HCT116 (cell line): ENCODE results near the gene CFAP161. TPM values are rescaled to one million over a fixed set of nuclear protein-coding genes. Genes with fewer than 3 reads are reported as not detected.

Experiments used
- ATAC-seq: fragments of 200-7000 bp; cut with Tn5 transposase; 2 replicates; pipeline ENCODE4 v1.9.1; 2020; ENCODE audit warnings: mild to moderate bottlenecking, moderate library complexity
- BruUV-seq: library from RNA; stranded (reverse); fragments of 400-500 nt; replicated peaks from 2 replicates; lab custom pipeline; 2021; lab: Mats Ljungman, UMichigan
- CTCF ChIA-PET: fragments of 300-600 bp; sonication (Branson Sonifier 250); formaldehyde crosslinking; loops from one replicate; lab custom pipeline; 2021; ENCODE audit warnings: antibody characterized with exemption; lab: Charles Lee
- POLR2A ChIA-PET: fragments of 300-600, 350-600 bp; sonication (Branson Sonifier 250); formaldehyde crosslinking; loops from one replicate; lab custom pipeline; 2021; ENCODE audit warnings: antibody characterized with exemption; lab: Charles Lee
- RAD21 ChIA-PET, 2 experiments: fragments of 300-600 bp; sonication (Branson Sonifier 250); formaldehyde crosslinking; loops; one replicate each; lab custom pipeline; 2023; ENCODE audit warnings: low total read pairs in 2 of 2; ENCODE audit not compliant: uncharacterized antibody in 2 of 2, unreplicated experiment in 2 of 2, low non-redundant PET in 1 of 2; lab: Charles Lee
- DNase-seq: peaks from one replicate; pipeline ENCODE4 v3.0.0-alpha.2; 2010; ENCODE audit warnings: low read depth, low spot score
- H2AFZ ChIP-seq: fragments of 200-600 bp; shearing (Covaris generic), sonication (generic); 2 replicates; pipeline ENCODE4 v1.6.1; 2017; ENCODE audit warnings: low read depth, mixed run types, mixed read lengths, antibody characterized with exemption, low read length; ENCODE audit not compliant: poor library complexity, severe bottlenecking
- H3K27ac ChIP-seq: 2 replicates; pipeline ENCODE4 v1.5.1; 2012; ENCODE audit warnings: low read depth, low read length
- H3K27me3 ChIP-seq: fragments of 200-600 bp; sonication (generic); 2 replicates; pipeline ENCODE4 v1.6.1; 2016; ENCODE audit warnings: mixed run types, low read length, mixed read lengths; ENCODE audit not compliant: insufficient read depth
- H3K36me3 ChIP-seq, 2 experiments: fragments of 200-500 bp in 1 of 2; fragments of 200-600 bp in 1 of 2; sonication (Bioruptor generic) in 1 of 2; sonication (generic) in 1 of 2; 2 replicates each; pipeline versions ENCODE4 v1.5.1 to v1.6.1; 2014 to 2016; ENCODE audit warnings: low read length in 2 of 2, inconsistent platforms in 1 of 2, mixed read lengths in 1 of 2, mixed run types in 1 of 2; ENCODE audit not compliant: insufficient read depth in 2 of 2, control insufficient read depth in 1 of 2
- H3K4me1 ChIP-seq, 2 experiments: fragments of 200-600 bp in 1 of 2; sonication (generic) in 1 of 2; 2 replicates each; pipeline versions ENCODE4 v1.5.1 to v1.6.1; 2012 to 2017; ENCODE audit warnings: low read length in 2 of 2, inconsistent platforms in 1 of 2, mild to moderate bottlenecking in 1 of 2, mixed read lengths in 1 of 2, mixed run types in 1 of 2, moderate library complexity in 1 of 2; ENCODE audit not compliant: insufficient read depth in 2 of 2, control insufficient read depth in 1 of 2
- H3K4me2 ChIP-seq: fragments of 200-600 bp; sonication (generic); 2 replicates; pipeline ENCODE4 v1.6.1; 2017; ENCODE audit warnings: mixed run types, low read length, mixed read lengths
- H3K4me3 ChIP-seq, 2 experiments: fragments of 200-600 bp in 1 of 2; sonication (generic) in 1 of 2; replicated peaks in 1 of 2; 2 replicates each; pipeline ENCODE4 v1.5.1; 2011 to 2016; ENCODE audit warnings: low read length in 2 of 2, control low read depth in 1 of 2, low read depth in 1 of 2, mild to moderate bottlenecking in 1 of 2, mixed read lengths in 1 of 2, mixed run types in 1 of 2
- H3K79me2 ChIP-seq: fragments of 200-600 bp; sonication (generic); 2 replicates; pipeline ENCODE4 v1.6.1; 2017; ENCODE audit warnings: mild to moderate bottlenecking, mixed run types, low read length, moderate library complexity, mixed read lengths; ENCODE audit not compliant: insufficient read depth
- H3K9ac ChIP-seq: fragments of 200-600 bp; sonication (generic); 2 replicates; pipeline ENCODE4 v1.6.1; 2016; ENCODE audit warnings: low read length, mixed read lengths
- H3K9me2 ChIP-seq: fragments of 200-600 bp; sonication (generic), shearing (Covaris generic); 2 replicates; pipeline ENCODE4 v1.6.1; 2017; ENCODE audit warnings: mixed run types, mild to moderate bottlenecking, moderate library complexity; ENCODE audit not compliant: insufficient read depth
- H3K9me3 ChIP-seq, 2 experiments: fragments of 200-500 bp in 1 of 2; fragments of 200-600 bp in 1 of 2; sonication (Bioruptor generic) in 1 of 2; sonication (generic) in 1 of 2; 2 replicates each; pipeline ENCODE4 v1.6.1; 2014 to 2017; ENCODE audit warnings: low read length in 2 of 2, mixed read lengths in 2 of 2, inconsistent platforms in 1 of 2, low read depth in 1 of 2, mild to moderate bottlenecking in 1 of 2, mixed run types in 1 of 2, moderate library complexity in 1 of 2; ENCODE audit not compliant: control insufficient read depth in 1 of 2, insufficient read depth in 1 of 2
- H4K20me1 ChIP-seq: fragments of 200-600 bp; sonication (generic), shearing (Covaris generic); 2 replicates; pipeline ENCODE4 v1.6.1; 2017; ENCODE audit warnings: mixed run types, mild to moderate bottlenecking, moderate library complexity; ENCODE audit not compliant: insufficient read depth
- EZH2phosphoT487 ChIP-seq: fragments of 200-600 bp; IDR thresholded peaks from 2 replicates; pipeline ENCODE4 v1.6.1; 2018; ENCODE audit warnings: antibody characterized with exemption, borderline replicate concordance
- SRF ChIP-seq: IDR thresholded peaks from 2 replicates; pipeline ENCODE4 v1.6.1; 2012; ENCODE audit warnings: low read depth
- ZNF274 ChIP-seq: fragments of 200-500 bp; sonication (Bioruptor generic); IDR thresholded peaks from 2 replicates; pipeline ENCODE4 v1.6.1; 2014; ENCODE audit warnings: mild to moderate bottlenecking, low read depth, low read length, inconsistent platforms
- intact Hi-C: fragments of 100-400 bp; cut with micrococcal nuclease; formaldehyde crosslinking; loops from 2 replicates; pipeline ENCODE4 v1.10.0; 2022
- total RNA-seq: library from RNA; stranded (reverse); gene quantifications from one replicate; pipeline ENCODE4 v1.2.1, GENCODE V29; 2021; ENCODE audit not compliant: unreplicated experiment
- TF ChIP-seq, protein P1 (sequence below): IDR thresholded peaks from 2 replicates; pipeline ENCODE4 v1.6.1; 2012
- TF ChIP-seq, protein P2 (sequence below): IDR thresholded peaks from 2 replicates; pipeline ENCODE4 v1.6.1; 2012; ENCODE audit warnings: low read depth

The CFAP161 gene
- total RNA-seq, 1 experiment from 2014 or later, result 0.15 TPM

DNA sequence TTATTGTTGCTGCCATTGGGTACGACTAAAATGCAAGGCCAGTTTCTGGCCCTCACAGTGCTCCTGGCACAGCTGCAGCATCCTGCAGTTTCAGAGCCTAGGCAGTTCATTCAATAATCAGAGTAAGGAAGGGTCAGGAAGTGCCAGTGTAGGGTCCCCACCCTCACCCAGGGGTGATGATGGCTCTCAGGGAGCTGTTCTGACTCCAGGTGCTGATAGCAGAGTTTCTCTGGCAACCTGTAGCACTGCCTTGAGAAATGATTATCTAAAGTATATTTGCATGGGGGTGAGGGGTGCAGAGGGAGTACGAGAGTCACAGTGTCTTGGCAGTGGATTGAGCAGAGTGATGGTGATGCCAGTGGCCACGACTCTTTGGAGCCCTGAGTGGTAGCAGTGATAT, 47.1 kb downstream of the CFAP161 start:
- Histone ChIP-seq H2AFZ (no peak overlapping the region), H3K4me2 (no peak overlapping the region), H3K27me3 (peaks cover 41% of the 10 kb centered on the region), H3K4me3 (no peak overlapping the region), H3K79me2 (no peaks in the 10 kb centered on the region), H4K20me1 (no peaks in the 10 kb centered on the region), H3K36me3 (no peaks in the 10 kb centered on the region), H3K27ac (no peak overlapping the region), H3K4me1 (no peaks in the 10 kb centered on the region), H3K9me2 (no peaks in the 10 kb centered on the region), H3K9me3 (no peaks in the 10 kb centered on the region), H3K9ac (no peak overlapping the region)
- ChIA-PET CTCF (no interaction called here), RAD21 (interaction anchor here in 1 of 2 experiments (0.7 kb wide), 1 partner anchor 211 kb away, joined by 4 read pairs; no protein-coding TSS in a partner anchor), POLR2A (no interaction called here)
- DNase-seq (no peak), ATAC-seq (no peak)
- intact Hi-C loops, result no loop called here
- BruUV-seq, result no TSS peak
- TF ChIP-seq EZH2phosphoT487, result no peak
- TF ChIP-seq, protein P1, sequence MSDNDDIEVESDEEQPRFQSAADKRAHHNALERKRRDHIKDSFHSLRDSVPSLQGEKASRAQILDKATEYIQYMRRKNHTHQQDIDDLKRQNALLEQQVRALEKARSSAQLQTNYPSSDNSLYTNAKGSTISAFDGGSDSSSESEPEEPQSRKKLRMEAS, result no peak
- TF ChIP-seq, protein P2, sequence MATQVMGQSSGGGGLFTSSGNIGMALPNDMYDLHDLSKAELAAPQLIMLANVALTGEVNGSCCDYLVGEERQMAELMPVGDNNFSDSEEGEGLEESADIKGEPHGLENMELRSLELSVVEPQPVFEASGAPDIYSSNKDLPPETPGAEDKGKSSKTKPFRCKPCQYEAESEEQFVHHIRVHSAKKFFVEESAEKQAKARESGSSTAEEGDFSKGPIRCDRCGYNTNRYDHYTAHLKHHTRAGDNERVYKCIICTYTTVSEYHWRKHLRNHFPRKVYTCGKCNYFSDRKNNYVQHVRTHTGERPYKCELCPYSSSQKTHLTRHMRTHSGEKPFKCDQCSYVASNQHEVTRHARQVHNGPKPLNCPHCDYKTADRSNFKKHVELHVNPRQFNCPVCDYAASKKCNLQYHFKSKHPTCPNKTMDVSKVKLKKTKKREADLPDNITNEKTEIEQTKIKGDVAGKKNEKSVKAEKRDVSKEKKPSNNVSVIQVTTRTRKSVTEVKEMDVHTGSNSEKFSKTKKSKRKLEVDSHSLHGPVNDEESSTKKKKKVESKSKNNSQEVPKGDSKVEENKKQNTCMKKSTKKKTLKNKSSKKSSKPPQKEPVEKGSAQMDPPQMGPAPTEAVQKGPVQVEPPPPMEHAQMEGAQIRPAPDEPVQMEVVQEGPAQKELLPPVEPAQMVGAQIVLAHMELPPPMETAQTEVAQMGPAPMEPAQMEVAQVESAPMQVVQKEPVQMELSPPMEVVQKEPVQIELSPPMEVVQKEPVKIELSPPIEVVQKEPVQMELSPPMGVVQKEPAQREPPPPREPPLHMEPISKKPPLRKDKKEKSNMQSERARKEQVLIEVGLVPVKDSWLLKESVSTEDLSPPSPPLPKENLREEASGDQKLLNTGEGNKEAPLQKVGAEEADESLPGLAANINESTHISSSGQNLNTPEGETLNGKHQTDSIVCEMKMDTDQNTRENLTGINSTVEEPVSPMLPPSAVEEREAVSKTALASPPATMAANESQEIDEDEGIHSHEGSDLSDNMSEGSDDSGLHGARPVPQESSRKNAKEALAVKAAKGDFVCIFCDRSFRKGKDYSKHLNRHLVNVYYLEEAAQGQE, result no peak

DNA sequence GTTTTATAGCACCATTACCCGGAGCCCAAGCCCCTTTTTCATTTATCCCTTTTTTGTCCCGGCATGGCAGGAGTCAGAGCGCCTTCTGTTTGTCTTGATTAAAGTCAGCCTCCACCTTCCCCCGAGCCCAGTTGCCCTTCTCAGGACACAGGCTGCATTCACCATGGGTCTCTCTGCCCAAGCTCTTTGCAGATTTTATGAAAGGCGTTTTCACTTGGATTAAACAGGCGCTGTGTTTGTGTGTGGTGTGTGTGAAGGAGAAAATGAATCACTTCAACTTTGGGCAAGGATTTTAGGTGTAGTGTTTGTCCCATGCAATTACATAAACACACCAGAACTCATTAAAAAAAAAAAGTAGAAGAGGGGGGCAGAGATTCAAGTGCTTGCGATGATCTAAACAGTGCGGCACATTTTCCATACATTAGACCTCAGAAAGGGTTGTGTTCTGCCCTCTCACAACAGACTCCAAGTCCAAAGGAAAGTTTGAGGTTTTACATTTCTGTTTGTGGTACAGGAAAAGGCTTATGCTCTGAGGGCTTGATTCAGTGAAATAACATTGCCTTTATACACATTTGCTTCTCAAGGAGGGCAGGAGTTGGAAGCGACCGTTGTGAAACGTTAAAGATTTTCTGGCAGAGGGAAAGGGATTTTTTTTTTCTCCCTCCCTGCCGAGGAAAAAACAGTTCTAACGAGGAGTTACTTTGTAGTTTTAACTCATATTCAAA, 48.1 kb downstream of the CFAP161 start:
- no TSS peak for BruUV-seq

More for the DNA sequence above, 48.1 kb downstream of the CFAP161 start:
- TF ChIP-seq ZNF274 (no peak), SRF (no peak)
- TF ChIP-seq, all 23 proteins: peak for 0
- POLR2A ChIA-PET, result no interaction called here
- RAD21 ChIA-PET, result no interaction called here
- Histone ChIP-seq H3K9ac (no peak overlapping the region), H3K27ac (no peak overlapping the region), H2AFZ (no peak overlapping the region), H3K4me3 (no peak overlapping the region), H3K9me3 (no peaks in the 10 kb centered on the region), H3K27me3 (peaks cover 41% of the 10 kb centered on the region), H4K20me1 (no peaks in the 10 kb centered on the region), H3K9me2 (no peaks in the 10 kb centered on the region), H3K4me2 (no peak overlapping the region), H3K79me2 (no peaks in the 10 kb centered on the region), H3K36me3 (no peaks in the 10 kb centered on the region), H3K4me1 (no peaks in the 10 kb centered on the region)
- CTCF ChIA-PET, result no interaction called here
- no peak for ATAC-seq
- DNase-seq, result no peak
- intact Hi-C loops, result no loop called here
